Right lobe of liver (tissue), 4 donors: ENCODE data around the gene CEP350.

Experiments
- CTCF ChIP-seq, 4 donors: fragments of 200-600 bp in 3 of 4; fragments of 450-650 bp in 1 of 4; IDR thresholded peaks; one replicate each; pipeline versions ENCODE4 v1.5.1 to v1.8.0; 2016 to 2022; ENCODE audit warnings: antibody characterized with exemption in 4 of 4, mild to moderate bottlenecking in 2 of 4
- POLR2A ChIP-seq: fragments of 450-650 bp; IDR thresholded peaks from one replicate; pipeline ENCODE4 v1.6.1; 2017; ENCODE audit warnings: antibody characterized with exemption, mild to moderate bottlenecking
- donor health status: DM: no; HTN: no; CAD: no.
- donor health status: DM: no; HTN: no; CAD: no.
- donor health status: DM: no; HTN: yes; CAD: no.

DNA sequence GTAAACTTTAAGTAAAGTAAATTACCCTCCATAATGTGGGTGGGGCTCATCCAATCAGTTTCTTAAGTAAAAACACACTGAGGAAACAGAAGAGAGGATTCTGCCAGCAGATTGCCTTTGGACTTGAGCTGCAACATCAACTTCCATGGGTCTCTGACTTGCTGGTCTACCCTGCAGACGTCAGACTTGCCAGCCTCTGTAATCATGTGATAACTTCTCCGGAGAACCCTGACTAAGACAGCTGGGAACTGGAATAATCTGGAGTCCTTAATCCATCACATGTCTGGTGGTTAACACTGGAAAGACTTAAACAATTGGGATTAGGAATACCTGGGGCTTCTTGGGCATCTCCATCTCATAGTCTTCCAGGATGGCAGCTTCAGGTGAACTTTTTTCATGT is 13.2 kb upstream of the CEP350 start:
- no peak for TF ChIP-seq CTCF (IDR thresholded peaks at IDR 0.05)
- no peak for TF ChIP-seq POLR2A
